Psoas muscle (tissue), 8 donors: ENCODE data around the gene GNAT2. TPM values are rescaled to one million over a fixed set of nuclear protein-coding genes. Genes with fewer than 3 reads are reported as not detected.
A peak's percentile ranks its signal among the peaks of the same experiment; 100 is the strongest.

Experiments
- ATAC-seq, 4 donors: fragments of 200-7000 bp; cut with Tn5 transposase; one replicate each; pipeline ENCODE4 v1.9.1; 2020; ENCODE audit warnings: moderate library complexity in 3 of 4, mild to moderate bottlenecking in 2 of 4
- DNase-seq, 2 donors: peaks; one replicate each; pipeline ENCODE4 v3.0.0-alpha.2; 2020
- H3K27ac ChIP-seq: fragments of 200-600 bp; one replicate; pipeline ENCODE4 v1.8.0; 2022
- H3K27me3 ChIP-seq, 3 donors: fragments of 200-600 bp in 1 of 3; one replicate each; pipeline versions ENCODE4 v1.6.1 to v1.8.0; 2013 to 2022; ENCODE audit warnings: low read length in 2 of 3, mild to moderate bottlenecking in 2 of 3, moderate library complexity in 1 of 3; ENCODE audit not compliant: insufficient read depth in 3 of 3
- H3K36me3 ChIP-seq, 2 donors: fragments of 200-600 bp in 1 of 2; one replicate each; pipeline versions ENCODE4 v1.6.1 to v1.8.0; 2013 to 2022; ENCODE audit warnings: low read depth in 1 of 2, mild to moderate bottlenecking in 1 of 2, moderate library complexity in 1 of 2; ENCODE audit not compliant: insufficient read depth in 1 of 2
- H3K4me1 ChIP-seq: fragments of 200-600 bp; one replicate; pipeline ENCODE4 v1.8.0; 2022
- H3K4me3 ChIP-seq: fragments of 200-600 bp; one replicate; pipeline ENCODE4 v1.8.0; 2022; ENCODE audit warnings: mild to moderate bottlenecking
- H3K9me3 ChIP-seq: fragments of 200-600 bp; one replicate; pipeline ENCODE4 v1.8.0; 2022
- CTCF ChIP-seq: fragments of 200-600 bp; IDR thresholded peaks from one replicate; pipeline ENCODE4 v1.8.0; 2022; ENCODE audit warnings: antibody characterized with exemption
- whole genome bisulfite sequencing, 3 donors: extraction: QIAGEN DNeasy Blood & Tissue Kit; methylation state at CpG; one replicate each; pipeline versions ENCODE4 v1.1.6 to v1.1.7; 2013; 5-methylcytosine and 5-hydroxymethylcytosine counted together
- intact Hi-C, 2 donors: fragments of 100-400 bp; cut with DNase I; formaldehyde crosslinking; loops; one replicate each; pipeline versions ENCODE4 v1.11.0 to v1.14.2; 2022
- polyA plus RNA-seq, 3 donors: library from polyadenylated mRNA; stranded (reverse); fragments of 200-250 nt; gene quantifications; one replicate each; pipeline ENCODE4 v1.2.3, GENCODE V29; 2013
- total RNA-seq, 4 donors: library from RNA; stranded (reverse); fragmentation: NEBNext Ultra II Directional in 2 of 4; extraction: Animal tissue kit (Norgen Biotek cat#: 25700) in 2 of 4; gene quantifications; one replicate each; pipeline versions ENCODE4 v1.2.1 to v1.2.4, GENCODE V29; 2021 to 2023
- donor health status: healthy with polysubstance abuse.
- donor health status: DM: no; HTN: no; CAD: no; lungs with moderate emphysema.
- donor health status: Bipolar disorder and iron deficiency.
- donor health status: healthy.
- donor health status: DM: yes; HTN: yes; CAD: no.
- donor health status: DM: no; HTN: no; CAD: no.
- donor health status: DM: no; HTN: no; CAD: no.
- donor health status: DM: yes; HTN: yes; CAD: no.

Gene GNAT2
- total and polyA plus RNA-seq, 7 donors = 0.07 to 0.16 TPM; not detected in 5

DNA sequence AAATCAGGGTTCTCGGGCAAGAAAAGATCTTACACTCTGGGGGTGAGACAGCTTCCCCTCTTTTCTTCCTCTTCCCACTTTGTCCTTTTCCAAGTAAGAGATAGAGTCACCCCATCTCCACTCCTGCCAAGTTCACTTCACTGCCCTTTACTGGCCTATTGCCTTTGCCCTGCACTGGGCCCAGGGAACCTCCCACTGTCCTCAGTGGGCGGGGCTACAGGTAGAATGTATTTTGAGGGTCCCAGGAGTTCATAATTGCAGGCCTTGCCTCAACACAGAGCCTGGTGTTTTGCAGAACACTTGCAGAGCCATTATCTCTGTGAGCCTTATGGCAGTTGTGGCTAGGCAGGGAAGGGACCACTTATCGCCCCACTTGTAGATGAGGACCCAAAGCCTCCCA lies 3.5 kb upstream of the GNAT2 start:
- no peak overlapping the region for H3K4me3 ChIP-seq
- ATAC-seq = no peak
- no peaks in the 10 kb centered on the region for H3K9me3 ChIP-seq
- TF ChIP-seq CTCF = no peak
- intact Hi-C loops = no loop called here
- 89 to 98% (median 95%) methylated on average over 3 of the region's 3 CpGs for WGBS, 3 donors
- peaks cover 0 to 4% (median 1%) of the 10 kb centered on the region in 3 donors for H3K27me3 ChIP-seq
- H3K27ac ChIP-seq = no peak overlapping the region
- H3K36me3 ChIP-seq = peaks cover 0 to 14% of the 10 kb centered on the region in 2 donors
- peaks cover 11% of the 10 kb centered on the region for H3K4me1 ChIP-seq
- peak in 1 of 2 donors; percentile 21 for DNase-seq

DNA sequence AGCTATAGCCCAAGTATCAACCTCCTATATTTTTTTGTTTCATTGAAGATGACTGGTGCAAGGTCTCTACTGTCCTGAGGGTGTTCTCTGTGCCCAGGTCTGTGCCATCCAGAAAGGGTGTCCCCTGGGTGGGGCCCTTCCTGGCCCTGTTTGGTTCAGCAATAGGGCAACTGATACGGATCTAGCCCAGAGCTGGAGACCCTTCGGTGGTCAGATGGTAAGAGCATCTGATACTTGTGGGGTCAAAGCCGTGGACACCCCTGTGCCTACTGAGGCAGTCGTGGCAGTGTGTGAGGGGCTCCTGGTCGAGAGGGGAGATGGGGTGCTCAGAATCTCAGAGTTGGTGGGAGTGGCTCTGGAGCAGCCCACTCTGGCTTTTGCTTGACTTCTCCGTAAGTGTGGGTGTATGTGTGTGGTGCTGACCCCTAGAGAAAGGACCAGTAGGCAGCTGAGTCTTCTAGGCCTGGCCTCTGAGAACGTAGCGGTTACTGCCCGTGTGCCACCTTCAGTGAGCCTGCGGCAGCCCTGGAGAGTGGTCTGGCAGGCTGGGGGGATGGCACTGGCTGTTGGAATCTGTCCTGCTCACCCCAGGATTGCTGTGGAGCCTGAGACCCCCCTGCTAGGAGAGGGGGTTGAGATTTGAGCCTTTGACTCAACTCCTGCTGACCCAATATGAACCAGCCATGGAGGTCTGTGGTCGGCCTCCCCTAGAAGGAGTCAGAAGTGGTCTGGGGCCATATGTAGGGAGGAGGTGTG lies 2.9 kb upstream of the GNAT2 start:
- no peak overlapping the region for H3K4me3 ChIP-seq
- ATAC-seq (no peak), DNase-seq (peak in 1 of 2 donors; percentile 37)
- H3K27me3 ChIP-seq = peaks cover 0 to 4% (median 1%) of the 10 kb centered on the region in 3 donors
- no peak for TF ChIP-seq CTCF
- peaks cover 0 to 8% of the 10 kb centered on the region in 2 donors for H3K36me3 ChIP-seq
- H3K9me3 ChIP-seq = no peaks in the 10 kb centered on the region
- 80 to 89% (median 85%) methylated on average over 11 of the region's 11 CpGs for WGBS, 3 donors
- intact Hi-C loops = no loop called here
- H3K27ac ChIP-seq = no peak overlapping the region
- peaks cover 11% of the 10 kb centered on the region for H3K4me1 ChIP-seq

DNA sequence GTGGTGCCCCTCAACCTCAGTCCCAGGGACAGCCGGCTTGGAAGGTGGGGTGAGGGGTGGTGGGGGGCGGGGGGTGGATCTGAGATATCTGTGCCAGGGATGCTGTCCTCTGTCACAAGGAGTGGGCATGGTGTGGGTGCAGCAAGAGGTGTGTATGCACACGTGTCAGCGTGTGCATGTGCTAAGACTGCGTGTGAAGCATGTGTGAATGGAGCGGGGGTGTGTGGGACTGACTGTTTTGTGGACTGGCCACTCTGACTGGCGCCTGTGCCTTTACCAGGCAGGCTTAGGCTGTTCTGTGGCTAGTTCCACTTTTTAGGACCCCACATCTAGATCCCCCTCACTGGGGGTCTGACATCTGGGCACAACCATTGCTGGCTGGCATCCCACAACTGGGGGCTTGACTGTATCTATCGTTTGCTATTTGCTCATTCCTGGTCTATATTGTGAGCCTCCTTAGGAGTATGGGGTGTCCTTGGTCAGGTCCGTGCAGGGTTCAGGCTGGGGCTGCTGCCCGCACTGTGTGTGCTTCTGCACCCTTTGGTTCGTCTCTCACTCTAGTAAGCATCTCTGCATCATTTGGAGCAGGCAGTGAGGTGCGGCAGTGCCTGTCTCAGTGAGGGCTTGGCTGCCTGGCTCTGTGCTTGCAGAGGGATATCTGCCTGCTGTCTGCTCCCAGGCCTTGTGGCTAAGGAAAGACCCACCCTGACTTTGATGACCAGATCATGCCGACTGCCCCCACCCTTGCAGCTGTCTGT lies 2.1 kb upstream of the GNAT2 start:
- H3K4me3 ChIP-seq = peak overlapping the region; percentile 78
- H3K27ac ChIP-seq = no peak overlapping the region
- H3K36me3 ChIP-seq = peaks cover 0 to under 1% of the 10 kb centered on the region in 2 donors
- peaks cover 11% of the 10 kb centered on the region for H3K4me1 ChIP-seq
- no peak for TF ChIP-seq CTCF
- peaks cover 0 to 4% (median 1%) of the 10 kb centered on the region in 3 donors for H3K27me3 ChIP-seq
- 46 to 51% (median 48%) methylated on average over 13 of the region's 13 CpGs for WGBS, 3 donors
- intact Hi-C loops = no loop called here
- no peaks in the 10 kb centered on the region for H3K9me3 ChIP-seq
- ATAC-seq (no peak), DNase-seq (peak in 1 of 2 donors; percentile 32)

DNA sequence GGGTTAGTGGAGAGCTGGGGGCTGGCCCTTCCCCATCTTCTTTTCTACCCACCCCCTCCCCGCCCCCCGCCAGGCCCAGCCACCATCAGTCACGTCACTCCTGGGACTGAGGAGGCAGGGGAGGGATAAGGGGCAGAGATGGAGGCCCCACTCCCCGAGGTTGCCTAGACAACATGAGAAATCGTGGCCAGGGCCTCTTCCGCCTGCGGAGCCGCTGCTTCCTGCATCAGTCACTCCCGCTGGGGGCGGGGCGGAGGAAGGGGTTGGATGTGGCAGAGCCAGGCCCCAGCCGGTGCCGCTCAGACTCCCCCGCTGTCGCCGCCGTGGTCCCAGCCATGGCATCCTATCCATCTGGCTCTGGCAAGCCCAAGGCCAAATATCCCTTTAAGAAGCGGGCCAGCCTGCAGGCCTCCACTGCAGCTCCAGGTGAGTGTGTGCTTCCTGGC lies 1.4 kb upstream of the GNAT2 start:
- 6 to 12% (median 9%) methylated on average over 17 to 18 of the region's 18 CpGs for WGBS, 3 donors
- peaks cover 0 to 4% (median 1%) of the 10 kb centered on the region in 3 donors for H3K27me3 ChIP-seq
- H3K9me3 ChIP-seq = no peaks in the 10 kb centered on the region
- peak overlapping the region; percentile 70 for H3K27ac ChIP-seq
- peaks cover 11% of the 10 kb centered on the region for H3K4me1 ChIP-seq
- intact Hi-C loops = no loop called here
- DNase-seq (peak; percentile 94), ATAC-seq (peak; percentile 48 to 67 (median 56))
- H3K4me3 ChIP-seq = peak overlapping the region; percentile 78
- H3K36me3 ChIP-seq = no peaks in the 10 kb centered on the region
- no peak for TF ChIP-seq CTCF
